Activated naive CD4-positive, alpha-beta T cell treated with anti-CD3 and anti-CD28 coated beads, Interleukin-2, amount 50 U/mL, for 24 hours (primary cell): ENCODE results near the gene PLA2G12A.

ENCODE experiments used
- H3K27ac Mint-ChIP-seq: one replicate; pipeline ENCODE4 v1.8.0; 2021; ENCODE audit warnings: mild to moderate bottlenecking, mixed read lengths
- H3K27me3 Mint-ChIP-seq: one replicate; pipeline ENCODE4 v1.8.0; 2021; ENCODE audit warnings: mixed read lengths
- H3K36me3 Mint-ChIP-seq: one replicate; pipeline ENCODE4 v1.8.0; 2021; ENCODE audit warnings: mixed read lengths
- H3K4me1 Mint-ChIP-seq: one replicate; pipeline ENCODE4 v1.8.0; 2021; ENCODE audit warnings: mixed read lengths
- H3K4me3 Mint-ChIP-seq: one replicate; pipeline ENCODE4 v1.8.0; 2021; ENCODE audit warnings: mild to moderate bottlenecking, mixed read lengths
- H3K9me3 Mint-ChIP-seq: one replicate; pipeline ENCODE4 v1.8.0; 2021; ENCODE audit warnings: mixed read lengths

The PLA2G12A gene

DNA sequence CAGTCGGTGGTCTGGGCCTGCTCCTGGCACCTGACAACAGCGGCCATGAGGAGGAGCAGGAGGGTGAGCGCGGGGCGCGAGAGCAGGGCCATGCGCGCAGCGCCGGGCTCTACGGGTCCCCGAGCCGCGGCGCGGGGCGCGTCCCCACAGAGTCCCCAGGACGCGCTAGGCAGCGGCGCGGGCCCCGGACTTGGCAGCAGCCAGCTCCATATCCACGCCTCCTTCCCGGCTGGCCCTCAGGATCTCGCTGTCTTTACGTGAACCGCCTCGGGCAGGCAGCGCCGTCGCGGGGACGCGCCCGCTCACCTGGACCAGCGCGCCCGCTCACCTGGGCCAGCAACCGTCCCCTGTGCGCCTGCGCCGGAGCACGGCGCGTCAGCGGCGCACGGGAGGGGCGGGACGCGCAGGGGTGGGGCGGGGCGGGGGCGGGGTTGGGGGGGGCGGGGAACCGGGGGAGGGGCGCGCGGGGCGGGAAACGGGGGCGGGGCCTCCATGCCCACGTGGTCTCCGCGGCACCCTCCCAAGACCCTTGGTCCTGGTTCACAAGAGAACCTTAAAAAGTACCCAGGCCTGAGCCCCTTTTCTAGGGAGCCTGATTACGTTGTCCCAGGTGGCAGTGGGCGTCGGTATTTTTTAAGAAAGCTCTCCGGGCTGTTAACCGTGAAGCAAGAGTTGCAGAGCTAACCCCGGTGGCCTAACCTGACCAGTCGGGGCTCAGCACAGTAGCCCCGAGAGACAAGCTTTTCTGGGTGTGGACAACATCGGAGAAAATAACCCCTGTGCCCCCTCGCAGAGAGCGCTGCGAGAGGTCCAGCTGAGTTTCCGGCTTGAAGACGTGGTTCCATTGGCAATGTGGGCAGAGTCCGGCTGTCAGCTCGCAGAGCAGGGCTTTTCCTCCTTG lies at the start of gene PLA2G12A:
Gene PLA2G12A, minus strand, starts transcription at position 353 of the 901 bp plus-strand sequence. Its CDS starts 261 bp downstream, at position 92.
- H3K27ac Mint-ChIP-seq: peak within 1 kb of the TSS; percentile 77
- H3K27me3 Mint-ChIP-seq: no peaks in the 10 kb centered on the region
- peaks cover 28% of the 10 kb centered on the region for H3K4me1 Mint-ChIP-seq
- H3K9me3 Mint-ChIP-seq: no peaks in the 10 kb centered on the region
- peaks cover 6% of the 10 kb centered on the region for H3K36me3 Mint-ChIP-seq
- H3K4me3 Mint-ChIP-seq: peak within 1 kb of the TSS; percentile 93

DNA sequence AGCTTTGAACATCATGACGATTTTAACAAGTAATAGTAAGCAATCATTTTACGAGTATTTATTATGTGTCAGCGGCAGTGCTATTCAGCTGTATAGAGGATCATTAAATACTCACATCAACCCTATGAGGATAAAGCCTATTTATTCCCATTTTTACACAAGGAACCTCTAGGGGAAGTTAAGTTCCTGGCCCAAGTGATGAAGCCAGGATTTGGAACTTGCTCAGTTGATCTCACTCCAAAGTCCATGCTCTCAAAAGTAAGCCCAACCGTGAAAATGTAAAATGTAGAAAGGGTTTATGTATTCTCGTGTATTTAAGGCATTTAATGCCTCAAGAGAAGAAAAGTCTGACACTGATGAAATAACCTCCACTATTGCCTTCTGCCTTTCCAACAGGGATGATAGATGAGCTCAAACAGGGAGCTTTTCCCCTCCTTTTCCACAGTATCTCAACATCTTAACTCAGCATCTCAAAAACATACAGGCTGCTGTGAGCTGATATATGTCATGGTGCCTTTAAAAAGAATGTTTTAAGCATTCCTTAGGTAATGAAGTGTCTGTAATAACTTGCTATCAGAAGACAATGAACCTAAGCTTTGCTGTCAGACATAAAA lies 35.0 kb upstream of the PLA2G12A start:
- Mint-ChIP-seq H3K9me3 (no peaks in the 10 kb centered on the region), H3K27me3 (no peaks in the 10 kb centered on the region), H3K4me3 (no peak overlapping the region), H3K27ac (no peak overlapping the region), H3K4me1 (no peaks in the 10 kb centered on the region), H3K36me3 (no peaks in the 10 kb centered on the region)

GRCh38 chr4:109764376-109764775 lies 34.5 kb upstream of the PLA2G12A start:
- Mint-ChIP-seq H3K9me3 (no peaks in the 10 kb centered on the region), H3K36me3 (no peaks in the 10 kb centered on the region), H3K27ac (no peak overlapping the region), H3K4me1 (no peaks in the 10 kb centered on the region), H3K4me3 (no peak overlapping the region), H3K27me3 (no peaks in the 10 kb centered on the region)

DNA sequence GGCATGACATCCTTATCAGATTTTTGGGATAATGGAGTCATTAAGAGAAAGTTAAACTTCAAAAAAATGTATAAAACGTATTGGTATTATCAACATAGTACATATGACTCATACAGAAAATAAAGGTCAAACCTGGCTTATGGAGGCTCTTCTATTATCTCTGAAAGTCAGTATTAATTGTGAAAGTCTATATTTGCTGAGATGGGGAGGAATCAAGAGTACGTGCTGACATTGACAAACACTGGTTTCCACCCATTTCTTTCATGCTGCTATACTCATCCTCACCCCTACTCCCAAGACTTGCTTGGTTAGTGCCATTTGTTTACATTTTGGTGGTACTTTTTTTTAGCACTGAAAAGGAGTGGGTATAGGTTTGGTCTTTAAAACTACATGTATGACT lies 30.8 kb upstream of the PLA2G12A start:
- Mint-ChIP-seq H3K27ac (no peak overlapping the region), H3K27me3 (no peaks in the 10 kb centered on the region), H3K4me1 (no peaks in the 10 kb centered on the region), H3K36me3 (no peaks in the 10 kb centered on the region), H3K4me3 (no peak overlapping the region), H3K9me3 (no peaks in the 10 kb centered on the region)

GRCh38 chr4:109755656-109756055 lies 25.8 kb upstream of the PLA2G12A start:
- no peaks in the 10 kb centered on the region for H3K27me3 Mint-ChIP-seq
- H3K4me1 Mint-ChIP-seq: no peaks in the 10 kb centered on the region
- no peaks in the 10 kb centered on the region for H3K36me3 Mint-ChIP-seq
- H3K9me3 Mint-ChIP-seq: no peaks in the 10 kb centered on the region
- no peak overlapping the region for H3K27ac Mint-ChIP-seq
- no peak overlapping the region for H3K4me3 Mint-ChIP-seq

DNA sequence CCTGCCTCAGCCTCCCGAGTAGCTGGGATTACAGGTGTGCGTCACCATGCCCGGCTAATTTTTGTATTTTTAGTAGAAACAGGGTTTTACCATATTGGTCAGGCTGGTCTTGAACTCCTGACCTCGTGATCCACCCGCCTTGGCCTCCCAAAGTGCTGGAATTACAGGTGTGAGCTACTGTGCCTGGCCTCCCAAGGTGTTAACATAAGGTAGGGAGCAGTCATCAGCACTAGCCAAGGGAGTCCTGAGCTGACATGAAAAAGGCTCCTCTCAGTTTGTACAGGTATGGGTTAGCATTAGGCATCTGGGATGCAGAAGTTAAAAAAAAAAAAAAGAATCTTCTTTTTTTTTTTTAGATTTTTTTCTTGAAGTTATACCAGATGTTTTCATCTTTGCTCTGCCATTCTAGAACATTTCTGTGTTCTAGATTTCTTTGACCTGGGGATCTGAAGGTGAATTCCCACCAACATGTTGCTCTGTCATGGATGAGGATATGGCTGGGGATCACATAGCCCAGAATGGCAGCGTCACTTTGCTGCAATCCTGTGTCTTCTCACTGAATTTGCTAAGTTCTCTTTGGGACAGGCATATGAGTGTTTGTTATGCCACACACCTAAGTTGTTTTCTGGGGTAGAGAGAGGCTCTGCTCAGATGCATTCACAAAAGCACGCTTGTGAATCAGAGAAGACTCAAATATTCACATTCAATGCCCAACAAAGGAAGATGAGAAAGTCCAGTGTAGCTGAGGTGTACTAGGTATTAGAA lies 24.4 kb upstream of the PLA2G12A start:
- no peak overlapping the region for H3K4me3 Mint-ChIP-seq
- no peaks in the 10 kb centered on the region for H3K4me1 Mint-ChIP-seq
- no peaks in the 10 kb centered on the region for H3K9me3 Mint-ChIP-seq

GRCh38 chr4:109752525-109752924 lies 22.7 kb upstream of the PLA2G12A start:
- no peaks in the 10 kb centered on the region for H3K9me3 Mint-ChIP-seq
- no peaks in the 10 kb centered on the region for H3K36me3 Mint-ChIP-seq
- H3K4me3 Mint-ChIP-seq: no peak overlapping the region
- H3K4me1 Mint-ChIP-seq: no peaks in the 10 kb centered on the region
- no peak overlapping the region for H3K27ac Mint-ChIP-seq
- H3K27me3 Mint-ChIP-seq: no peaks in the 10 kb centered on the region

More for the DNA sequence above, 24.4 kb upstream of the PLA2G12A start:
- Mint-ChIP-seq H3K27me3 (no peaks in the 10 kb centered on the region), H3K36me3 (no peaks in the 10 kb centered on the region), H3K27ac (no peak overlapping the region)

DNA sequence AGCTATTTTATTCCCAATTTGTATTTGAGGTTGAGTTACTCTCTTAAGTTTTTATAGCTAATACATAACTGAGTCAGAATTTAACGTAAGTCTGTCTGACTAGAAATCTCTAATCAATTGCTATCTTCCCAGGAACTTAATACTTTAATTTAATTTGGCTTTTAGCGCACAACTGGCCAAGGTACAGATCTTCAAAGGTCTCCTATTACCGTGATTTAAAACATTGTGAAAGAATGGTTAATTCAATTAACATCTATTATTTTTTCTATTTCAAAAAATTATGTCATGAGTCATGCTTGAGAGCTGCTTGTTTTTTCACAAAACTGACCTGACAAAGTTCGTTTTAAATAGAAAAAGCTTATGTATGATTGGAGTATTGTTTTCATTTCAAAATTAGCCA lies 22.0 kb upstream of the PLA2G12A start:
- Mint-ChIP-seq H3K4me3 (no peak overlapping the region), H3K9me3 (no peaks in the 10 kb centered on the region), H3K27me3 (no peaks in the 10 kb centered on the region), H3K36me3 (no peaks in the 10 kb centered on the region), H3K27ac (no peak overlapping the region), H3K4me1 (no peaks in the 10 kb centered on the region)

DNA sequence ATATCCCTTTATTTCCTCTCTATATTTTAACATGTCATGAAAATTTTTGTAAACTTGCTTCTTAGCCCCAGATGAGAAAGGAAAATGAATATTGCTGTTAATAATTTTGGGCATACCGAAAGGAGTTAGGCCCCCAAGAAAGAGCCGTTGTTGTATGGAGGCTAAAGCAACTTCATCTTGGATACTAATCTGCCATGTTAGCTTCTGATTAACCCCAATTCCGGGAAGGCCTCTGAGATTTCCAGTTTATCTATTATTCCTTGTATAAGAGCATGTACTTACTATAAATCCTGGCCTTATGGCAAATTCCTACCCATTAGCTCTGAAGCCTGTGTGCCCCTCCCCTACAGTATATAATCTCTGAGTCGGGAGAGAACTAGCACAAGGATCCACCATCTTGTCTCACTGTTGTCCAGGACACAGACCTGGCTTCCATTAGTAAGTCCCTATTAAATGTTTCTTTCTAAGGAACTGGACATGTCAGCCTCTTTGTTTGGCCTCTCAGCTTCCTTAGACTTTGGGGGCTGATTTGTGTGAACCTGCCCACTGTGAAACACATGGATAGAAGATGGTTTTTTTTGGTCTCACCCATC lies 20.9 kb upstream of the PLA2G12A start:
- H3K4me3 Mint-ChIP-seq: no peak overlapping the region
- H3K4me1 Mint-ChIP-seq: no peaks in the 10 kb centered on the region
- H3K9me3 Mint-ChIP-seq: no peaks in the 10 kb centered on the region
- no peak overlapping the region for H3K27ac Mint-ChIP-seq
- no peaks in the 10 kb centered on the region for H3K27me3 Mint-ChIP-seq
- no peaks in the 10 kb centered on the region for H3K36me3 Mint-ChIP-seq

- Mint-ChIP-seq H3K36me3 (no peaks in the 10 kb centered on the region), H3K4me1 (no peaks in the 10 kb centered on the region), H3K27me3 (no peaks in the 10 kb centered on the region), H3K9me3 (no peaks in the 10 kb centered on the region), H3K27ac (no peak overlapping the region), H3K4me3 (no peak overlapping the region)
Observed at GRCh38 chr4:109749388-109750082, 19.7 kb upstream of the PLA2G12A start.

- no peaks in the 10 kb centered on the region for H3K9me3 Mint-ChIP-seq
- H3K27ac Mint-ChIP-seq: no peak overlapping the region
- H3K4me1 Mint-ChIP-seq: no peaks in the 10 kb centered on the region
- H3K36me3 Mint-ChIP-seq: no peaks in the 10 kb centered on the region
- H3K27me3 Mint-ChIP-seq: no peaks in the 10 kb centered on the region
- H3K4me3 Mint-ChIP-seq: no peak overlapping the region
Observed at GRCh38 chr4:109748114-109748513, 18.2 kb upstream of the PLA2G12A start.

GRCh38 chr4:109746728-109747127 lies 16.9 kb upstream of the PLA2G12A start:
- H3K4me3 Mint-ChIP-seq: no peak overlapping the region
- H3K36me3 Mint-ChIP-seq: no peaks in the 10 kb centered on the region
- H3K27me3 Mint-ChIP-seq: no peaks in the 10 kb centered on the region
- no peaks in the 10 kb centered on the region for H3K9me3 Mint-ChIP-seq
- H3K27ac Mint-ChIP-seq: no peak overlapping the region
- H3K4me1 Mint-ChIP-seq: no peaks in the 10 kb centered on the region

GRCh38 chr4:109745830-109746229 lies 16.0 kb upstream of the PLA2G12A start:
- H3K27ac Mint-ChIP-seq: no peak overlapping the region
- no peaks in the 10 kb centered on the region for H3K9me3 Mint-ChIP-seq
- H3K4me3 Mint-ChIP-seq: no peak overlapping the region
- H3K27me3 Mint-ChIP-seq: no peaks in the 10 kb centered on the region
- no peaks in the 10 kb centered on the region for H3K36me3 Mint-ChIP-seq
- H3K4me1 Mint-ChIP-seq: no peaks in the 10 kb centered on the region

GRCh38 chr4:109739547-109739946 lies 9.7 kb upstream of the PLA2G12A start:
- no peaks in the 10 kb centered on the region for H3K27me3 Mint-ChIP-seq
- no peaks in the 10 kb centered on the region for H3K36me3 Mint-ChIP-seq
- no peaks in the 10 kb centered on the region for H3K4me1 Mint-ChIP-seq
- no peak overlapping the region for H3K27ac Mint-ChIP-seq
- no peak overlapping the region for H3K4me3 Mint-ChIP-seq
- H3K9me3 Mint-ChIP-seq: no peaks in the 10 kb centered on the region
